ENCODE results near the gene ERRFI1. TPM values are rescaled to one million over a fixed set of nuclear protein-coding genes. Genes with fewer than 3 reads are reported as not detected.
"Not testable (repeated sequence)": the region's sequence is repeated elsewhere in the genome, so short reads cannot be mapped to it uniquely, and the experiment has no call there.

ERRFI1 gene
- total RNA-seq, 4 donors from 2014 or later: 108 to 313 (median 204) TPM

DNA sequence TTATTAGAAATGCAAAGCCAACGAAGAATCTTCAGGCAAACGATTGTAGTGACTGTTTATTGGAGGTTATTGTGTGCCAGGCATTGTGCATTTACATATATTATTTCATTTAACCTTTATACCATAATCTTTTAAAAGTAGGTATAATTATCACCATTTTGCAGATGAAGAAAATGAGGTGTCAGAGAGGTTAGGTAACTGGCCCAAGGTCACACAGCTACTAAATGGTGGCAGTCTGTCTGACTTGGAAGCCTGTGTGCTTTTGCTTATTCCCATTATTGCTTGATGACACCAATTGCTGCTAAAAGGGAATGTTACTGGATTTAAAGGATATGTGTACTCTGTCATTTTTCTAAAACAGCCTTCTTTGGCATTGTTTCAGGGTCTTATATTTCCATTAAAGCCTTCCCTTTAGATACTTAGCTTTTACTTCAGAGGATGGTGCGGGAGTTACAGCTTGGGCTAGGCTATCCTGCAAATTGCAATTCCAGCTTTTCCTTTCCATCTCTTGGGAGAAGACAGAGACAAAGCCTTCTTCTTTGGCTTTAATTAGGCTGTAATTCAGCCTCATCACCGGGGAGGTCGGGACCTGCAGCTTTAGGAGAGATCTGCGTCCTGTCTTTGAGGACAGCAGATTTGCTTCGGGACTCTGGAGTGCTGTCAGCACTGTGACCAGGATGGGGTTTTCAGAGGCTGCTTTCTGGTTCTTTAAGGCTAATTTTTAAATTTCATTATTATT is 37.4 kb upstream of the ERRFI1 start:
- TF ChIP-seq, protein P1, sequence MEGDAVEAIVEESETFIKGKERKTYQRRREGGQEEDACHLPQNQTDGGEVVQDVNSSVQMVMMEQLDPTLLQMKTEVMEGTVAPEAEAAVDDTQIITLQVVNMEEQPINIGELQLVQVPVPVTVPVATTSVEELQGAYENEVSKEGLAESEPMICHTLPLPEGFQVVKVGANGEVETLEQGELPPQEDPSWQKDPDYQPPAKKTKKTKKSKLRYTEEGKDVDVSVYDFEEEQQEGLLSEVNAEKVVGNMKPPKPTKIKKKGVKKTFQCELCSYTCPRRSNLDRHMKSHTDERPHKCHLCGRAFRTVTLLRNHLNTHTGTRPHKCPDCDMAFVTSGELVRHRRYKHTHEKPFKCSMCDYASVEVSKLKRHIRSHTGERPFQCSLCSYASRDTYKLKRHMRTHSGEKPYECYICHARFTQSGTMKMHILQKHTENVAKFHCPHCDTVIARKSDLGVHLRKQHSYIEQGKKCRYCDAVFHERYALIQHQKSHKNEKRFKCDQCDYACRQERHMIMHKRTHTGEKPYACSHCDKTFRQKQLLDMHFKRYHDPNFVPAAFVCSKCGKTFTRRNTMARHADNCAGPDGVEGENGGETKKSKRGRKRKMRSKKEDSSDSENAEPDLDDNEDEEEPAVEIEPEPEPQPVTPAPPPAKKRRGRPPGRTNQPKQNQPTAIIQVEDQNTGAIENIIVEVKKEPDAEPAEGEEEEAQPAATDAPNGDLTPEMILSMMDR (IDR thresholded peaks at IDR 0.05): no peak
- no peak for ATAC-seq (ENCODE audit: low FRiP score)

DNA sequence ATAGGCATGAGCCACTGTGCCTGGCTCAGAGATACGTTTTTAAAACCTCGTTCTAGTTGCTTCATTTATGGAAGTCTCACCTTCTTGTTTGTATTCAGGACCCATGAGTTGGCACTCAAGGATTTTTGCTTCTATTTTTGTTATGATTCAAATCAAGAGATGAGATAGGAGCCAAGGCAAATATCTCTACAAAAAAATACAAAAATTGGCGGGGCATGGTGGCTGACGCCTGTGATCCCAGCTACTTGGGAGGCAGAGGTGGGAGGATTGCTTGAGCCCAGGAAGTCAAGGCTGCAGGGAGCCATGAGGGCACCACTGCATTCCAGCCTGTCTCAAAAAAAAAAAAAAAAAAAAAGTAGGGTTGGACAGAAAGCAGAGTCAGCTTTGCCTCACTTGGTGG is 36.8 kb upstream of the ERRFI1 start:
- TF ChIP-seq, protein P1 (IDR thresholded peaks at IDR 0.05): no peak
- ATAC-seq (ENCODE audit: low FRiP score): no peak
- no peak for DNase-seq (ENCODE audit: low spot score)

More for the DNA sequence above, 37.4 kb upstream of the ERRFI1 start:
- no peak for DNase-seq (ENCODE audit: low spot score)

DNA sequence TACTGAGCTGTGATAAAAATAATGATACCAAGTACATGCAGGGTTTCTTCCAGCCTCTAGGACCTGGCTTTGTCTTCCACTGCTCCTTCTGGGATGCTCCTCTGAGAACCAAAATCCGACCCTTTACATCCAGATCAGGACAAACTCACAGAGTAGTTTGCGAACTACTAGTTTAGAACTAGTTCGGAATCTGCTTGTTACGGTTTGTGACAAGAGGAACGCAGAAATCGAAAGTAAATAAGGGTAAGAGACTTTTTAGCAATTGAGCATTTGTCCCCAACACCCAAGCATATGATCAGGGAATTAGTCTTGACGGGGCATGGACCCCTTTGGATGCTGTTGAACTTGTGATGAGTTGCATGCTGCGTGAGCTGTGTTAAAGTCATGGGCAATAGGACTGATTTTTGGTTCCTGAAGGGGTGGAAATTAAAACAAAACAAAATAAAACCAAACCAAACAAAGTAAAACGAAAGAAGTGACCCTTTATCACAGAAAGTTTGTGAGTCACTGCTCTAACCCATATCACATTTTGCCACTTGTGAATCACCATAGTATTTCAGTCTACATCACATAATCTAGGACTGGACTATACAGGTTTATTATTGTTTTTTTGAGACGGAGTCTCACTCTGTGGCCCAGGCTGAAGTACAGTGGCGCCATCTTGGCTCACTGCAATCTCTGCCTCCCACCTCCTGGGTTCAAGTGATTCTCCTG is 35.7 kb upstream of the ERRFI1 start:
- ATAC-seq (ENCODE audit: low FRiP score) (peak; percentile 42), DNase-seq (ENCODE audit: low spot score) (no peak)
- TF ChIP-seq, protein P1 (IDR thresholded peaks at IDR 0.05): no peak

DNA sequence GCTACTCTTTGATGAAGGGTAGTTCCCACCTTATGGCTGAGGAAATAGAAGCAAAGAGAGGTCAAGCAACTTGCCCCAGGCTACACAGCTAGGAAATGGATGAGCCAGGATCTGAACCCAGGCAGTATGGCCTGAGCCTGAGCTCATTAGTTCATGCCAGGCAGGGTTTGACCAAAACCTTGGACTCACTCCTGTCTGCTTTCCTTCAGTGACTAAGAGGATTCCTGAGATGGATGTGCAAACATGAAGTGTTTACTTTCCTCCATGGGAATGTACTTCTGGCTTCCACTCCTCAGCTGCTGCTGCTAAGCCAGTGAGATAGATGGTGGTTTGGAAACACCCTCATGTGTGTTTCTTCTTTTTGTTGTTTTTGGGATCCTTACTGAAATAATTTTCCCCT is 35.1 kb upstream of the ERRFI1 start:
- ATAC-seq (ENCODE audit: low FRiP score): peak; percentile 92
- DNase-seq (ENCODE audit: low spot score): no peak
- TF ChIP-seq, protein P1 (IDR thresholded peaks at IDR 0.05): no peak

DNA sequence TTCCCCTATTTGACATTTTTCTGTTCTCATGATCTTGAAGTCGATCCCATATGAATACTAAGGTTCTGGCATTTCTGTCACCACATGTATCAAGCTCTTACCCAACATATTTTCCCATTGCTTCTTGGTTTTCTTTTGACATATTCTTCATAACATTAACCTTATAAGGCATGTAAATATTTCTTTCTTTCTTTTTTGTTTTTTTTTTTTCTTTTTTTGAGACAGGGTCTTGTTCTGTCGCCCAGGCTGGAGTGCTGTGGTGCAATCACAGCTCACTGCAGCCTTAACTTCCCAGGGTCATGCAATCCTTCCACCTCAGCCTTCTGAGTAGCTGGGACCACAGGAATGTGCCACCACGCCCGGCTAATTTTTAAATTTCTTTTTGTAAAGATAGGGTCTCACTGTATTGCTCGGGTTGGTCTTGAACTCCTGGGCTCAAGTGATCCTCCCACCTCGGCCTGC is 33.1 kb upstream of the ERRFI1 start:
- DNase-seq (ENCODE audit: low spot score): no peak
- TF ChIP-seq, protein P1 (IDR thresholded peaks at IDR 0.05): no peak
- no peak for ATAC-seq (ENCODE audit: low FRiP score)

DNA sequence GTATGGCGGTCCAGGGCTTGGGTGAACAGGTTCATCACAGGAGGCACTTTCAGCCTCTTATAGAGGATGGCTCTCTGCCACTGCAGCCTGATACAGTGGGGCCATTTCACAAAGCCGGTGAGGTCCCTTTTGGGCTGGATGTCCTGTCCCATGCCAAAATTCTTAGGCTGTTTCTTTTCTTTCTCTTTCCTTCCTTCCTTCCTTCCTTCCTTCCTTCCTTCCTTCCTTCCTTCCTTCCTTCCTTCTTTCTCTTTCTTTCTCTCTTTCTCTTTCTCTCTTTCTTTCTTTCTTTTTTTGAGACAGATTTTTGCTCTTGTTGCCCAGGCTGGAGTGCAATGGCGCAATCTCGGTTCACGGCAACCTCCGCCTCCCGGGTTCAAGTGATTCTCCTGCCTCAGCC is 31.7 kb upstream of the ERRFI1 start:
- not testable (repeated sequence) for DNase-seq (ENCODE audit: low spot score); ATAC-seq (ENCODE audit: low FRiP score)

DNA sequence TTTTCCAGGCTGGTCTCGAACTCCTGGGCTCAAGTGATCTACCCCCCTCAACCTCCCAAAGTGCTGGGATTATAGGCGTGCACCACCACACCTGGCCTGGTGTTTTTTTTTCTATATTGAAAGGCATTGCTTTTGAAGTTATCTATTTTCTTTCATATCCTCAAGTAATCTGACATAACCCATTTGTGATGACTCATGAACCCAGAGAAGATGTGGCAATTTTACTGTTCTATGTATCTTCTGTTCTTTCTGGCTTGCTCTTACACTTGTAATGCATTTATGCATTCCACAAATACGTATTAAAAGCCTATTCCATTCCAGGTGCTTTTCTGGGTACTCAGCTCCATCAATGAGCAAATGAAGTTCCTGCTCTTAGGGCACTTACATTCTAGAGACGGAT is 29.9 kb upstream of the ERRFI1 start:
- ATAC-seq (ENCODE audit: low FRiP score) (peak; percentile 79), DNase-seq (ENCODE audit: low spot score) (no peak)
- TF ChIP-seq, protein P1 (IDR thresholded peaks at IDR 0.05): no peak
